ENCODE data around the gene SH2D1A. TPM values are rescaled to one million over a fixed set of nuclear protein-coding genes. Genes with fewer than 3 reads are reported as not detected.

Gene SH2D1A
- total and polyA plus RNA-seq, 11 donors = 0.04 to 3.4 (median 0.42) TPM; not detected in 7

DNA sequence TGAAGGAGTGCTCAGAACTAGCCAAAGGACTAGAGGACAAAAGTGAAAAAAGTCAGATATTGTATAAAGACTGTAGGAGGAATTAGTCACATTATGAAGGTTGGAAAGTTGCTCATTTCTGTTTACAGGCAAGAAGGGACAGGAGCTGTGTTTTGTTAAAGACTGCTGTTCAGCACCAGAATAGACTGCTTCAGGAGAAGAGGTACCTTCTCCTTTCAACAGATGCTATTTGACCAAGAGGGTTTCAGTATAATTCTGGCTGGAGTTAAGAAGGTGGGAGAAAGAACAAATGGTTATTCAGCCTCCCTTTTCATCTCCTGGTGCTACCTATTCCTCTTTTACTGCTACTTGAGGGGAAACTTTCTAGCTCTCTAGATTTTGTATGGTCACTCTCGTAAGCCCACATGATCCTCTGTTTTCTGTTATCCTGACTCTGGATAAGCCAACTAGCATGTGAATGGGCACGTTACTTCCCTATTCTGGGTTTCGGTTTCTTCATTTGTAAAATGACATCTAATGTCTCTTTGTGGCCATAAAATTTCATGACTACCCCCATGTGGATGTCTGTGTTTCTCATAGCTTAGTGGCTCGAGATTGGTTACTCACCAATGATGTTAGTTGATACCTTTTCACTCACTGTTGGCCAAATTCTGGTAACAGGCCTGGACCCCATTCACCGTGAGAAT is 68.9 kb downstream of the SH2D1A start:
- H3K9me3 ChIP-seq = no peaks in the 10 kb centered on the region
- no peak for TF ChIP-seq POLR2A (IDR thresholded peaks at IDR 0.05)
- TF ChIP-seq CTCF (IDR thresholded peaks at IDR 0.05) = no peak
- DNase-seq (no peak), ATAC-seq (no peak)
- WGBS, 4 donors = 71 to 95% (median 83%) methylated on average over 5 of the region's 5 CpGs
- H3K36me3 ChIP-seq = no peaks in the 10 kb centered on the region
- no peak overlapping the region for H3K27ac ChIP-seq
- no peak overlapping the region for H3K4me3 ChIP-seq
- intact Hi-C loops (cut with DNase I) = no loop called here
- no peaks in the 10 kb centered on the region for H3K27me3 ChIP-seq
- H3K4me1 ChIP-seq = no peaks in the 10 kb centered on the region

- 75 to 88% (median 83%) methylated on average over 14 to 15 of the region's 15 CpGs for WGBS, 4 donors
- no peak for DNase-seq
Measured at GRCh38 chrX:124421898-124422655, 75.7 kb downstream of the SH2D1A start.

More at GRCh38 chrX:124421898-124422655, 75.7 kb downstream of the SH2D1A start:
- no peaks in the 10 kb centered on the region for H3K9me3 ChIP-seq
- H3K4me3 ChIP-seq = no peak overlapping the region
- no peaks in the 10 kb centered on the region for H3K36me3 ChIP-seq
- H3K27me3 ChIP-seq = no peaks in the 10 kb centered on the region
- TF ChIP-seq POLR2A (IDR thresholded peaks at IDR 0.05) (no peak), CTCF (IDR thresholded peaks at IDR 0.05) (no peak)
- ATAC-seq = no peak
- H3K4me1 ChIP-seq = peaks cover 0 to 1% (median 0%) of the 10 kb centered on the region in 12 donors
- intact Hi-C loops (cut with DNase I) = no loop called here
- H3K27ac ChIP-seq = no peak overlapping the region

Other genes with a start within 250 kb of the SH2D1A start
- not detected for gene TEX13D, start 13.9 kb upstream of the SH2D1A start, total RNA-seq
- gene TEX13D, start 13.9 kb upstream of the SH2D1A start, polyA plus RNA-seq = not detected